HuH-7.5 (cell line): ENCODE data around the gene RTN4RL1.
A peak's percentile ranks its signal among the peaks of the same experiment; 100 is the strongest.
"Not testable (repeated sequence)": the region's sequence is repeated elsewhere in the genome, so short reads cannot be mapped to it uniquely, and the experiment has no call there.

Source experiments
- DNase-seq: peaks from one replicate; pipeline ENCODE4 v3.0.0; 2011; ENCODE audit warnings: low spot score

Gene RTN4RL1

GRCh38 chr17:2025622-2026309 lies 632 bp upstream of the RTN4RL1 start:
- DNase-seq, result peak; percentile 89

- DNase-seq, result no peak
Measured at GRCh38 chr17:2024572-2025219, 438 bp downstream of the RTN4RL1 start.

GRCh38 chr17:2023692-2024571 lies 1.2 kb downstream of the RTN4RL1 start:
- peak; percentile 76 for DNase-seq

- no peak for DNase-seq
Measured at GRCh38 chr17:2023256-2023655, 1.9 kb downstream of the RTN4RL1 start.

GRCh38 chr17:2022647-2023240 lies 2.4 kb downstream of the RTN4RL1 start:
- DNase-seq, result no peak

- no peak for DNase-seq
Measured at GRCh38 chr17:2020721-2021120, 4.4 kb downstream of the RTN4RL1 start.

GRCh38 chr17:2019723-2020122 lies 5.4 kb downstream of the RTN4RL1 start:
- DNase-seq, result no peak

GRCh38 chr17:2018716-2019510 lies 6.2 kb downstream of the RTN4RL1 start:
- no peak for DNase-seq

- no peak for DNase-seq
Measured at GRCh38 chr17:2017274-2017941, 7.7 kb downstream of the RTN4RL1 start.

GRCh38 chr17:2016494-2016893 lies 8.6 kb downstream of the RTN4RL1 start:
- no peak for DNase-seq

GRCh38 chr17:2015314-2015713 lies 9.8 kb downstream of the RTN4RL1 start:
- no peak for DNase-seq

- DNase-seq, result no peak
Measured at GRCh38 chr17:2013994-2014317, 11.2 kb downstream of the RTN4RL1 start.

- DNase-seq, result not testable (repeated sequence)
Measured at GRCh38 chr17:2013220-2013993, 11.7 kb downstream of the RTN4RL1 start.

- no peak for DNase-seq
Measured at GRCh38 chr17:2012499-2012898, 12.6 kb downstream of the RTN4RL1 start.

- DNase-seq, result no peak
Measured at GRCh38 chr17:2011411-2012371, 13.4 kb downstream of the RTN4RL1 start.

GRCh38 chr17:2009737-2010136 lies 15.4 kb downstream of the RTN4RL1 start:
- no peak for DNase-seq

- DNase-seq, result no peak
Measured at GRCh38 chr17:2008332-2009126, 16.6 kb downstream of the RTN4RL1 start.

- no peak for DNase-seq
Measured at GRCh38 chr17:2004435-2004952, 20.6 kb downstream of the RTN4RL1 start.
